SK-N-SH (cell line): ENCODE results near the gene UCK2. TPM values are rescaled to one million over a fixed set of nuclear protein-coding genes. Genes with fewer than 3 reads are reported as not detected.

Experiments used
- CTCF ChIA-PET: fragments of 300-600, 350-600 bp; formaldehyde crosslinking; extraction: SDS; loops from one replicate; lab custom pipeline; 2021; lab: Yijun Ruan, JAX
- POLR2A ChIA-PET: fragments of 350-600 bp; sonication (Branson Sonifier 250); formaldehyde crosslinking; extraction: SDS; loops from one replicate; lab custom pipeline; 2020; ENCODE audit warnings: antibody characterized with exemption, inconsistent platforms; lab: Yijun Ruan, JAX
- DNase-seq: peaks from one replicate; pipeline ENCODE4 v3.0.0; 2012
- H2AFZ ChIP-seq: fragments of 200-600 bp; sonication (generic); 2 replicates; pipeline ENCODE4 v1.8.1; 2016; ENCODE audit warnings: antibody characterized with exemption, mild to moderate bottlenecking, low read depth
- H3F3A ChIP-seq: fragments of 200-600 bp; sonication (generic); replicated peaks from 2 replicates; pipeline ENCODE3; 2016; ENCODE audit warnings: antibody characterized with exemption, mild to moderate bottlenecking; ENCODE audit not compliant: insufficient read depth
- H3K27ac ChIP-seq, 2 experiments: fragments of 200-500 bp in 1 of 2; fragments of 200-600 bp in 1 of 2; sonication (Bioruptor generic) in 1 of 2; sonication (generic), shearing (Covaris generic) in 1 of 2; 2 replicates each; pipeline versions ENCODE4 v1.5.1 to v1.6.1; 2014 to 2016; ENCODE audit warnings: low read depth in 2 of 2, inconsistent platforms in 1 of 2, low read length in 1 of 2, mild to moderate bottlenecking in 1 of 2, mixed read lengths in 1 of 2
- H3K27me3 ChIP-seq: fragments of 200-600 bp; sonication (generic), shearing (Covaris generic); 2 replicates; pipeline ENCODE4 v1.6.1; 2016; ENCODE audit warnings: mixed run types; ENCODE audit not compliant: insufficient read depth
- H3K36me3 ChIP-seq, 2 experiments: fragments of 200-500 bp in 1 of 2; fragments of 200-600 bp in 1 of 2; sonication (Bioruptor generic) in 1 of 2; sonication (generic) in 1 of 2; replicated peaks in 1 of 2; 2 replicates each; pipeline versions ENCODE3 to v1.5.1; 2014 to 2016; ENCODE audit warnings: low read length in 1 of 2, mild to moderate bottlenecking in 1 of 2; ENCODE audit not compliant: insufficient read depth in 2 of 2, control insufficient read depth in 1 of 2
- H3K4me1 ChIP-seq, 2 experiments: fragments of 200-500 bp in 1 of 2; fragments of 200-600 bp in 1 of 2; sonication (Bioruptor generic) in 1 of 2; sonication (generic), shearing (Covaris generic) in 1 of 2; 2 replicates each; pipeline versions ENCODE4 v1.5.1 to v1.6.1; 2014 to 2016; ENCODE audit warnings: low read depth in 1 of 2, low read length in 1 of 2, mixed run types in 1 of 2; ENCODE audit not compliant: insufficient read depth in 2 of 2, control insufficient read depth in 1 of 2
- H3K4me2 ChIP-seq: fragments of 200-600 bp; sonication (generic), shearing (Covaris generic); 2 replicates; pipeline ENCODE4 v1.6.1; 2017; ENCODE audit warnings: mixed run types
- H3K4me3 ChIP-seq, 2 experiments: fragments of 200-500 bp in 1 of 2; fragments of 200-600 bp in 1 of 2; sonication (Bioruptor generic) in 1 of 2; sonication (generic), shearing (Covaris generic) in 1 of 2; 2 replicates each; pipeline versions ENCODE4 v1.5.1 to v1.8.1; 2014 to 2016; ENCODE audit warnings: low read depth in 2 of 2, inconsistent platforms in 1 of 2, low read length in 1 of 2, mild to moderate bottlenecking in 1 of 2, mixed read lengths in 1 of 2, moderate library complexity in 1 of 2
- H3K79me2 ChIP-seq: fragments of 200-600 bp; sonication (generic); 2 replicates; pipeline ENCODE4 v1.8.1; 2017; ENCODE audit warnings: mild to moderate bottlenecking; ENCODE audit not compliant: insufficient read depth
- H3K9ac ChIP-seq: fragments of 200-600 bp; sonication (generic); 2 replicates; pipeline ENCODE4 v1.6.1; 2017; ENCODE audit warnings: mixed run types
- H3K9me2 ChIP-seq: fragments of 200-600 bp; sonication (generic); 2 replicates; pipeline ENCODE4 v1.6.1; 2017; ENCODE audit warnings: mixed run types
- H3K9me3 ChIP-seq: fragments of 200-600 bp; sonication (generic); 2 replicates; pipeline ENCODE4 v1.6.1; 2017; ENCODE audit warnings: mixed run types, mild to moderate bottlenecking, moderate library complexity
- H4K20me1 ChIP-seq: fragments of 200-600 bp; sonication (generic); 2 replicates; pipeline ENCODE4 v1.6.1; 2017; ENCODE audit warnings: mild to moderate bottlenecking, mixed run types; ENCODE audit not compliant: insufficient read depth
- FOSL2 ChIP-seq: IDR thresholded peaks from 2 replicates; pipeline ENCODE4 v1.4.0; 2012; ENCODE audit warnings: low read depth, mild to moderate bottlenecking, moderate library complexity, borderline replicate concordance
- FOXM1 ChIP-seq: IDR thresholded peaks from 2 replicates; pipeline ENCODE4 v1.4.0; 2012; ENCODE audit warnings: low read depth, mild to moderate bottlenecking
- IRF3 ChIP-seq: fragments of 150-350 bp; IDR thresholded peaks from 2 replicates; pipeline ENCODE4 v1.6.1; 2016; ENCODE audit warnings: mild to moderate bottlenecking, low read depth, low read length
- MXI1 ChIP-seq: IDR thresholded peaks from 2 replicates; pipeline ENCODE4 v1.6.1; 2012; ENCODE audit warnings: mild to moderate bottlenecking, low read depth, low read length, improper control_type of control experiment
- PBX3 ChIP-seq: IDR thresholded peaks from 2 replicates; pipeline ENCODE4; 2012
- REST ChIP-seq: IDR thresholded peaks from 2 replicates; pipeline ENCODE4 v1.6.1; 2012; ENCODE audit warnings: mild to moderate bottlenecking, low read depth, low read length, moderate library complexity
- SIN3A ChIP-seq: IDR thresholded peaks from 2 replicates; pipeline ENCODE4 v1.6.1; 2012; ENCODE audit warnings: low read depth, mild to moderate bottlenecking, low read length, moderate library complexity, borderline replicate concordance
- USF2 ChIP-seq: fragments of 150-350 bp; IDR thresholded peaks from 2 replicates; pipeline ENCODE4 v1.6.1; 2017; ENCODE audit warnings: antibody characterized with exemption, low read length, low read depth, borderline replicate concordance
- ZBTB33 ChIP-seq: IDR thresholded peaks from 2 replicates; pipeline ENCODE4 v1.4.0; 2012; ENCODE audit warnings: low read depth, borderline replicate concordance
- WGBS: methylation state at CpG from one replicate; pipeline ENCODE4 v1.1.6; 2017; ENCODE audit warnings: low lambda C conversion rate; 5-methylcytosine and 5-hydroxymethylcytosine counted together
- polyA plus RNA-seq, 3 experiments: library from polyadenylated mRNA; depleted of rRNA; stranded (reverse); fragments of >200 nt; gene quantifications; 2 replicates each; pipeline ENCODE4 v1.2.3, GENCODE V29; 2012

Gene UCK2
- polyA plus RNA-seq, 1 of the 3 experiments (the other 2 are of a cell fraction) = 53.7 TPM

GRCh38 chr1:165842023-165842670 is 14.7 kb downstream of the UCK2 start:
- H3K27me3 ChIP-seq = no peaks in the 10 kb centered on the region
- H3K9me3 ChIP-seq = no peaks in the 10 kb centered on the region
- H3K36me3 ChIP-seq = no peaks in the 10 kb centered on the region
- no peak for TF ChIP-seq IRF3
- H2AFZ ChIP-seq = no peak overlapping the region
- WGBS = 73% methylated on average over 2 of the region's 2 CpGs
- H3K4me1 ChIP-seq = peaks cover 11 to 18% of the 10 kb centered on the region in 2 experiments; a peak in 3 of 4 replicates
- H3K9ac ChIP-seq = no peak overlapping the region
- no peaks in the 10 kb centered on the region for H3K9me2 ChIP-seq
- CTCF ChIA-PET = interaction anchor here (0.6 kb wide), 1 partner anchor 1097 kb away, joined by 3 read pairs; no protein-coding TSS in a partner anchor
- DNase-seq = no peak
- peak overlapping the region; percentile 56 for H3K4me2 ChIP-seq
- peaks cover 42% of the 10 kb centered on the region for H4K20me1 ChIP-seq
- H3F3A ChIP-seq = no peaks in the 10 kb centered on the region
- H3K79me2 ChIP-seq = peaks cover 99% of the 10 kb centered on the region
- POLR2A ChIA-PET = interaction anchor here (1.7 kb wide), 1 partner anchor 13 kb away, joined by 6 read pairs; no protein-coding TSS in a partner anchor
- H3K27ac ChIP-seq = 0 out of 4 replicates have a peak overlapping the region, but pooled peaks of 1 of the 2 experiments have one; percentile 6
- H3K4me3 ChIP-seq = no peak overlapping the region

GRCh38 chr1:165842671-165843129 is 15.3 kb downstream of the UCK2 start:
- peaks cover 11 to 20% of the 10 kb centered on the region in 2 experiments; a peak in 3 of 4 replicates for H3K4me1 ChIP-seq
- H4K20me1 ChIP-seq = peaks cover 40% of the 10 kb centered on the region
- TF ChIP-seq REST = no peak
- no peak for TF ChIP-seq FOSL2
- TF ChIP-seq ZBTB33 = no peak
- TF ChIP-seq SIN3A = no peak
- TF ChIP-seq MXI1 = no peak
- TF ChIP-seq USF2 = no peak
- TF ChIP-seq PBX3 = no peak
- TF ChIP-seq FOXM1 = no peak
- H3K9me3 ChIP-seq = no peaks in the 10 kb centered on the region
- no peak overlapping the region for H3K9ac ChIP-seq
- WGBS = 46% methylated on average over 5 of the region's 5 CpGs
- H3K27ac ChIP-seq = 0 out of 4 replicates have a peak overlapping the region, but pooled peaks of 1 of the 2 experiments have one; percentile 6
- H3K79me2 ChIP-seq = peaks cover 99% of the 10 kb centered on the region
- no peak for DNase-seq
- H3K36me3 ChIP-seq = no peaks in the 10 kb centered on the region
- POLR2A ChIA-PET = interaction anchor here (1.7 kb wide), 1 partner anchor 14 kb away, joined by 6 read pairs; no protein-coding TSS in a partner anchor
- no peaks in the 10 kb centered on the region for H3K27me3 ChIP-seq
- H3K9me2 ChIP-seq = no peaks in the 10 kb centered on the region
- CTCF ChIA-PET = interaction anchor here (0.6 to 1.4 kb wide), 2 partner anchors 19 to 1096 kb away, joined by 3 read pairs; no protein-coding TSS in a partner anchor
- H3K4me3 ChIP-seq = no peak overlapping the region
- H3K4me2 ChIP-seq = peak overlapping the region; percentile 56
- no peaks in the 10 kb centered on the region for H3F3A ChIP-seq
- no peak overlapping the region for H2AFZ ChIP-seq
